ENCODE measurements around the gene ZNF512.
"Not testable (repeated sequence)": the region's sequence is repeated elsewhere in the genome, so short reads cannot be mapped to it uniquely, and the experiment has no call there.

GRCh38 chr2:27630257-27630656, 47.4 kb downstream of the ZNF512 start:
- TF ChIP-seq CTCF, POLR2AphosphoS5, POLR2A (IDR thresholded peaks at IDR 0.05): not testable (repeated sequence)
